ENCODE results near the gene MRAP.

MRAP gene

DNA sequence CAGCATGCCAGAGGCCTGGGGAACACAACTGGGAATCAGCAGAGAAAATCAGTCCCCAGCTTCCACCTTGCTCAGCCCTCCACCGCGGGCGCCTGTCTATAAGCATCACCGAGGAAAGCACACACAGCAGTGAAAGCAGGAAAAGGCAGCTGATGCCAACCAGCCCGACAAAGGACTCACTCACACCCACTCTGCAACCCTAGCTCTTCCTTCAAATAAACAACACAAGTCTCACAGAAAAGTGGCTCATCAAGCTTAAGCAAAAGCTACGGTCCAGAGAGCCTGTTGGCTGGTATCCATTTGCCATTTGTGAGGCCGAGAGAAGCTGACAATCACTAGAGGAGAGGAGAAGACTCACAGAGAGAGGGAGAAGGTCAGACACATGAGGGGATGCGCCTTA, 27.1 kb downstream of the MRAP start:
- no peak for DNase-seq

DNA sequence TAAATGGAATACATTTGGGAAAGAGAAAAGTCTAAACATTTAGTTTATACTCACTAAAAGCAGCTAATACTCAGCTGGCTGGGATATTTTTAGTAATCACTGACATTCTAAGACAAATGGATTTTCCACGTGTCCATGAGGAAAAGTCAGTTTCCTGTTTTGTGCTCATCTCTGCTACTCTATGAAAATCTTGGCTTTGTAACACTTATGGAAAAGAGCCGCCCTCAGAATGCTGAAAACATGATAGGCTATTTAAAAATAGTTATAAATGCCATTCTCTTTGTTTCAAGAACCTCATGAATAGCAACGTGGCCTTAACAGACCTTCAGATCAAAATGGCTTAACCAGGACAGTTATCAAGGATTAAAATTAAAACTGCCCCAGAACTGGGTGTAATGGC, 29.9 kb downstream of the MRAP start:
- DNase-seq = no peak

DNA sequence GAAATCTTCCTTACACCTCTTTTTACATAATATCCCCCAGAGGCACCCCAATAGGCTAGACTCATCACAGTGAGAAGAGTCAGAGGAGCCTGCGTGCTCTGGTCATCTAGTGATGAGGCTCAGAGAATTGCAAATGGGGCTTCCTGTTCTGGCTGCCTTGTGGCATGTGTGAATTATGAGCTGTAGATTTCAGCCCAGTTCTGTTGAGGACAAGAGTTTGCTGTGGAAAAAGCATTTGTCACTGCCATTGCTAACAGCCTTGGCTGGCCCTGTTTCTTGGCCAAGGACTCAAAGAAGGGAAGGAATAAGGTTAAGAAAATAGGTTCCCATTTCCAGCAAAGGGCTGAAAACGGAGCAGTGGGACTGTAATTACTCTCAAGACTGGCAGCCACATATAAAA, 30.7 kb downstream of the MRAP start:
- DNase-seq = no peak

DNA sequence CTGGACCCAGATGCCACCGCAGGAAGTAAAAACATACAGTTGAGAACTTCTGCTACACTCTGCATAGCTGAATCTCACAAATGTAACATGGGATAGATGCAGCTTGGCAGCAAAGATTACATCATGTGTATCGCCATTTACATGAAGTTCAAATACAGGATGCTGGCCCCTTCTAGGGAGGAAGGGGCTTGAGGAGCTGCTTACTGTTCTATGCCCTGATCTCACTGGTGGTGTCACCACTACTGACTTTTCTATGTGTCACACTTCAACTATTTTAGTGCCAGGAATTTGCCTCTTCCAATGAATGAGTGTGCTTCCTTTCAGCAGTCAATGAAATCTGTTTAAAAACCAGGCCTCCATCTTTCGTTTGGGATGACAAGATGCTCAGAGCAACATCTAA, 31.1 kb downstream of the MRAP start:
- no peak for DNase-seq

DNA sequence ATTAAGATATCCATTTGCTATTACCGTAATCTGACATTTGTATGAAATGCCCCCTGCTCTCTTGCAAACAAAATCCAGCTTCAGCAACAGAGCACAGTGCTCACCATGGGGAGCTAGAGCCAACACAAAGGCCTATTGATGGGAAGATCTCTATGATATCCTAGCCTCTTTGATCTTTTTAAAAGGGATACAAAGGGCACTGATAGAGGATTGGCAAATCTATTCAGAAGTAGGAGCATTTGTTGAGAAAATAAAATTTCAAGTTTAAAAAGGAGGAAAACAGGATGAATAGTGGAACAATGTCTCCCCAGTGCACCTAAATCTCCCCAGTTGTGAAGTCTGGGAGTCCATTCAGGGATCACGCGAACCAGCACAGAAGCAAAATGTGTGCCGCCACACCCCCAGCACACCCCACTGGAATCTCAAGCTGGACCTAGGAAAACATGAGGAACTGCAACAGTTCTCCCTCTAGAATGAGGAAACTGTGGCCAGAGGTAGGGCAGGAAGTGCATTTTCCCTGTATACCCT, 32.2 kb downstream of the MRAP start:
- no peak for DNase-seq

DNA sequence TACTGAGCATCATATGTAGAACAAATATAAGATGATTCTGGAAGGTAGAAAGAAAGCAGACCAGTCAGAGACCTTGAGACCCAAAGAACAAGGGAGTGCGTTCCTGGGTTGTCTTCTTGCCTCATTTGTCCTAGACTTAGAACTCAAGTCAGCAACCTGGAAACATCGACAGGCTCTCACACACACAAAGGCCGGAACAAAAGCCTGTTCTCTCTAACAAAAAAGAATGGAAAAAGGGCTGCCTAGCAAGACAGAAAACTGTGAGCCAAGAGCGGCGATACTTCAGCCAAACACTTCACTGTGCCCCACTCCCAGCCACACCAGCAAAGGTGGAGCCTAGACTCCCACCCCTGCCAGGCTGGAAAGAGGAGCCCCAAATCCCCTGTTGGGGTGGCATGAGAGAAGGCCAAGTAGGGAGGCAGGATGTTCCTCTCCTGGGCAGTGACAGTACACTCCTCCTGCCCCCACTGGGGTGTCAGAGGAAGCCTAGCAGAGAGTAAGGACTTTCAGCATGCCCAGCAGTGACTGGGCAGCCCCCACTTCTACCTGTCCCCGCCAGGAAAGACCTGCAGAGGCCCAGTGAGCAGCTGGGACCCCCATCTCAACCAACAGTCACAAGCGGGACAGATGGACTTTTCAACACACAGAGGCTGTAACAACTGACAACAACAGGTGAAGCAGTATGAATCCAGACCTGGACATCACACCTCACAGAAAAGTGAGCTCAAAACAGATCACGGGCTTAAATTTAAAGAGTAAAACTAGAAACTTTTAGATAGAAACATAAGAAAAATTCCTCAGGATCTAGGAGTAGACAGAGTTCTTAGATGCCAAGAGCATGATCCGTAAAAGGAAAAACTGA, 33.0 kb downstream of the MRAP start:
- DNase-seq = no peak

DNA sequence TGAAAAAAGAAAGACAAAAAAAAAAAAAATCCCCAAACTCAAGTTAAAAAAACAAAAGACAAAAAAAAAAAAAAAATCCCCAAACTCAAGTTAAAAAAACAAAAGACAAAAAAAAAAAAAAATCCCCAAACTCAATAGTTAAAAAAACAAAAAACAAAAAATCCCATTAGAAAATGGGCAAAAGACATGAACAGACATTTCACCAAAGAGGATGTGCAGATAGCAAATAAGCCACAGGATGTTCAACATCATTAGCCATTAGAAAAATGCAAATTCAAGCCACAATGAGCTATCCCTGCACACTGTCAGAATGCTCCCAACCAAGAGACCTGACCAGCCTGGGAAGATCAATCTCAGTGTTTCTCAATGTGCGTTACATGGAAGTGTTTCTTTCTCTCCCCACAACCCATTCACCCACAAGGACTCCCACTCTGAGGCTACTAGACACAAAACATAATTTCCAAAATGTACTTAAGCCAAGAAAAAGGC, 33.9 kb downstream of the MRAP start:
- DNase-seq = no peak

DNA sequence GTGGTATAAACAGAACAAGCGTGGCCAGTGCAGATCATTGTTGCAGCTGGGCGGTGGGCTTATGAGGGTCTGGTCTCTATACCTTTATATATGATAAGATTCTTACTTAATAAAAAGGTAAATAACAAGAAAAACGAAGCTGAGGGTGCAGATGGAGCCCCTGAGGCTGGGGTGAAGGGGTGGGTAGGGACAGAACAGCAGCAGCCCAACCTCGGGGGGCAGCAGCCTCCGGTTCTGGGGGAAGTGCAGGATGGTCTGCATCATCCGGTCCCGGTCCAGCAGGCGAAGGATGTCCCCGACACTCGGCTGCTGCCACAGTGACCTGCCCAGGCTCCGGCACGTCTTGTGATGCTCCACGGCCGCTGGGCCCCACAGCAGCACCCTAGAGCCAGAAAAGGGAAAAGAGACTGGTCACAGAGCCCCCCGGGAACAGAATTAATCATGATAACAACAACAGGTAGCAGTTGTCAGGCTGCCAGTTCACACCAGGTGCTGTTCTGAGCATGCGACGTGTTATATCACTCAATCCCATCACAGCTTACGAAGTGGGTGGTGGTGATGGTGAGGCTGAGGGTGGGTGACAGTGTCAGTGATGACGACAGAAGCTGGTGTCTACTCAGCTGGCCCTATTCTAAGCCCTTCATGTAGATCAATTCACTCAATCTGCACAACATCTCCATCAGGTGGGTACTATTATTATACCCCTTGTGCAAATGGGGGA, 35.5 kb downstream of the MRAP start:
- no peak for DNase-seq

DNA sequence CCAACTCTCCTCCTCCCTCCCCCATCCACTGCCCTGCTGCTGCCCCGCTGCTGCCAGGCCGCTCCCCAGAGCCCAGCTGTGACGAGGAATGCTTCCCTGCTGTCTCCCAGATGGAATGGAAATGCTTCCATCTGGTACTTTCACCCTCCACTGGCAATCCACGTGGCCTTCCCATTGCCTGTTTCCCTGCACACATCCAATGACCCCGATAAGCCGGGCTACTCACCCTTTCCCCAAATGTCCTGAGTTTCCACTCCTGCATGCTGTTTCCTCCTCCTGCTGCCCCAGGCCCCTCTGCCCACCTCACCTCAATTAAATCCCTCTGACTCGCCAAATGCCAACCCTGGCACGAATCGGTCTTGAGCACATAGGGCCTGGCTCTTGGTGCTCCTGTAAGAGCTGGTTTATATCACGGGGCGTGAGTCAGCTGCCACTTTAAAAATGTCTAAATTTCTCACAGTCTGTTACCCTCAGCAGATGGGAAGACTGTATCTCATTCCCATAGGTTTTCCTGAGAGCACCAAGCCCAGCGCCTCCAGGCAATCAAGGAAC, 36.4 kb downstream of the MRAP start:
- DNase-seq = no peak

DNA sequence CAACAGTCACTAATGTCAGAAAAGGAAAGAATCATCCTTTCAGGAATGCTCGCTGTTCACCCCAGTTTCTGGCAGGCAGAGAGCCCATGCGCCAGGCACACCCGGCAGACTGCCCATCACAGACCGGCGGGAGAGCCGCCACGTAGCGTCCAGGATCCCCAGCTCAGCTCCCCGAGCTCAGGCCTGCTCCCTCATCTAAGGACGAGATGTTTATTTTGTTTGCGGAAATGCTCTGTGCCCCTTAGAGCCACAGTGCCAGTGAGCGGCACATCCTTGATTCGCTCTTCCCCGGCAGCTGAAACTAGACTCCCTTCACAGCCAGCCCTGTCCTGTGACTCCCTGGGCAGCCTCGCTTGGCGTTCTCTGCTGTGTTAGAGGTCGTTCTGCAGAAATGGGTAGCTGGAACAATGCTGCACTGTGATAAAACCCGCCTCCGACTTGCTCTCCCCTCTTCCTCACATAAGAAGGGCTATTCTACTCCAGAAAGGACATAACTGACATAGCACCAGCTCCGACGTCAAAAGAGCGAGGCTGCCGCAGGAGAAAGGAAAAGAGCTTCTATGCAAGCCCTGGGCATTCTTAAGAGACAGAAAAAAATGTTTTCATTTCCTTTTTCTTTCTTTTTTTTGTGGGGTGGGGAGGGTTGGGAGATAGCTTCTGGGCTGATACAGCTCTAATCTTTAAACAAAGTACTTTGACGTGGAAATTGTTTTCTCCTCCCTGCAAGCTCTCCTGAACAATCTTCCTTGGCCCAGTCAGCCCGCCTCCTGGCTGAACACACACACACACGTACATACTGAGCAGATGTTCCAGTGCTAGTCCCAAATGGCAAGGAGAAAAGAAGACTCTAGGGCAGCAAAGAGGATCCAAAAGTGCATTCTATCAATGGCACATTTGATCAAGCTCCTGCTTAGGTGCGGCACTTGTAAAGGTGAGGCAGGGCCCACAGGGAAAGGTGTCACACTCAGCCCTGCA, 37.2 kb downstream of the MRAP start:
- DNase-seq = no peak

DNA sequence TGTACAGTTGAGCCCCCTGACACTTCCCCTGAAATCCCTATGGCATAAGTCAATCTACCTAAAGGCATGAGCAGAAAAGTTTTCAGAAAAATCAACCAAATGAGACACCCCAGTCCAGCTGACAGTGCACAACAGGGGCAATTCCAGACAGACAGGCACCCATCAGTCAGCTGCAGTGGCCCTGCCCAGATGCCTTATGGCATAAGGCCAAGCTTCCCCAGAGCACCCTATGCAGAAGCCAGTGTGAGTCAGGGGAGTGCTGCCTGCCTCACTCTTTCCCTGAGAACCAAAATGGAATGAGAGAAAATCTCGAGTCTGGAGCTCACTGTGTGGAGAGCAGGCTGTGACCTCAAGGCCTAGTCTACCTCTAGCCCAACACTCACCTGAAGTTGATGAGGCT, 38.1 kb downstream of the MRAP start:
- no peak for DNase-seq

DNA sequence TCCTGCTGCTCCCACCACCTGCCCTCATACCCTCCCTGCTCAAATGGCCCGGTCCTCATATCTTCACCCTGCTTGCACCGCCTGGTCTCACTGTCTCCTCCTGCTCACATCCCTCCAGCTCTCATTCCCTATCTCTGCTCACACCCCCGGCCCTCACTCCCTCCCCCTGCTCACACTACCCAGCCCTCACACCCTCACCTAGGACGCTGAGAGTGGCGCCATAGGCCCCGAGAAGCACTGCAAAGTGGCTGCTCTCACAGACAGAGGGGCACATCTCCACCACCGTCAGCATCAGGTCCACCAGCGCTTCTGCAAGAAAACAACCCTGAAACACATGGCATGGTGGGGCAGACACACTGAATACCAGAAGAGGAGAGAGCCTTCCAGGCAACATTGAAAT, 38.6 kb downstream of the MRAP start:
- no peak for DNase-seq

DNA sequence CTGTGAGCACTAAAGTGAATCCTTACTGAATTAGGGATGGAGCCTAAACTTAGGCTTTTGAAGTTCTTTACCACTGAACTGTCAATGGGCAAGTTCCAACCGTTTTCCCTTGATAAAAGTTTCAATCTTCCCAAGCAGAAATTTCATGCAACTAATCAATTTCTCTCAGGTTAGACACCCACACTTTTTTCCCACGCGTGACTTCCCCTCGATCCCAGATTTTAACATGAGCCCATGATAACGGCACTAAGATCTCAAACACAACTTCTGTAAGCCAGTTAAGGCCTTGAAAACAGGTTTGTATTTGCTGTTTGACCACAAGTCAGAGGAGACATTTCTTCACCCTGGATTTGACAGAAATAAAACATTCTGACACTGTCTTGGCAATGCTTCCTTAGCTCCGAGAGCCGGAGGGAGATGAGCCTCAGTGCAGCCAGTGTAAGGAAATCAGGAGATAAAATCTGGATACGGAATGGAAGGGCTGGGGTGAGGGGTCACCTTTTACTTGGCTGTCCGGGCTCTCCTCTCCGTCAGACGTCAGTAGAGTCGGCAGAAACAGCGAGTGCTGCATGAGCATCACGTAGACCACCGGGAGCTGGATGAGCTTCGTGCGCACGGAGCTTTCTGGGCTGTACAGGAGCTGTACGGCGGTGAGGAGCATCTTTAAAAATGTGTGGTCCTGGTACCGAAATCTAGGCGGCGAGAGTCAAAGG, 39.7 kb downstream of the MRAP start:
- no peak for DNase-seq

DNA sequence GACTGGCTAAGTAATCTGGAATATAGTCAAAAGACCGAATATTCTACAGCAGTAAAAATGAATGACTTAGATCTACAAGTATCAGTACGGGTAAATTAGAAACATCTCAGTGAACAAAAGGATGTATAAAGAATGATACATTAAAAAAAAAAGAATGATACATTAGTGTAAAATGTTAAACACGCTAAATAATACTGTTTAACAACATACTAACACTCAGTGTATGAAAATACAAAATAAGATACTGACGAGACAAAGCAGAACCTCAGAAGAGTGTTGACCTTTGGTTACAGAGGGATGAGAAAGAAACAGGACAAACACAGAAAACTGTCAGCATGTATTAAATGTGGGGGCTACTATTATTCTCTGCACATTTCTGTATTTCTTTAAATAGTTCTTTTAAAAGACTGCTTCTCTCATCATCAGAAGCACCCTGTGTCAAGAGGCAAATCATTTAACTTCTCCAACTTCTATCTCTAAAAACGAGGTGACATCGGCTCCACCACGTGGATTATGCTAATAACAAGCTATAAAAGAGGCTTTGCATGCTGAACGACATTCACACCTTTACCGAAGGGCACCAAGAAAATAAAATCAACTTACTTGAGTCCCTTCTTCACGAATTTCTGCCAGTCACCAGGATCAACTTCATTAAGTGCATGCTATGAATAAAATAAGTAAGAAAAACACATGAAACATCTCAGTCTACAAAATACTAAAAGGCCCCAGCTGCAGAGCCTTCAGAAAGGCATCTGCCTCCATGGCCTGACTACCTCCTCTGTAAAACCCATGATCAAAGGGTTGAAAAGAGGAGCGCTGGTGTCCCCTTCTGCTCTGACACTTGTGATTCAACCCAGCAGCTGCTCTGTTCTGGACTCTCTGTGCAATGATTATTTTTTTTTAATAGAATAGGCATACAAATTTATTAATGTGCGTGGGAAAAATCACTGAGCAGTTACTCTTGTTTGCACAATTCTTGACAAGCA, 42.5 kb downstream of the MRAP start:
- DNase-seq = no peak

DNA sequence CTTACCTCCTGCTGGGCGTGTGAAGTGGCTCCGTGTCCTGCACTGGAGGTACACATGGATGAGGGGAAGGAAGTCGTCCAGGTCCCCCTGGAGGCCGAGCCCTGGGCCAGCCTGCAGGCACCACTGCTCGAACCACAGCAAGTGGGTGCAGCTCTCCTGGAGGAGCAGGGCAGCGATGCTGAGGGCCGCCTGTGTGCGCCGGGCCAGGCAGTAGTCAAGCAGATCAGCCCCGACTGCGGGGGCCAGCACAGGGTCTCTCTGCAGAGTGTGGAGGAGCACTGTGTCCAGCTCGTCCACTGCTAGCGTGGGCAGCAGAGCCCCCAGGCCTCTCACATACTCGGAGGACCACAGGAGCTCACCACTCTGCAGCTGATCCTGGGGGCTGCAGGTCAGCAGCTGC, 48.3 kb downstream of the MRAP start:
- DNase-seq = no peak

DNA sequence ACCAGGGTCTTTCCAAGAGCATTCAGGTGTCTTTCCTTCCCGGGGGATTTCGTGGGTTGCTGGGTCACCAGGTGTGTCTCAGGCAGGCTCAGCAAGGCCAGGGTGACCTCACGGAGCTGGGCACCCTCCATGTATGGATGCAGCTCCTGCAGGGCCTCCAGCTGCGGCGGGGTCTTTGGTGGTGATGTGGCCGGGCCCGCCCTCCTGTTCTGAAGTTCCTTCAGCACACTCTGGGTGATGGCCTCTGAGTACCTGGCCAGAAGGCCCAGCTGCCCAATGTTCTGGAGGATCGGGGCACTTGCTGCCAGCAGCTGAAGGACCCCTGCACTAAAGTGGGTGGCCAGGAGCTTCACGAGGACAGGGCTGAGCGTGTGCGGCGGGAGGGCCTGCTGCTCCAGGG, 48.7 kb downstream of the MRAP start:
- DNase-seq = no peak

DNA sequence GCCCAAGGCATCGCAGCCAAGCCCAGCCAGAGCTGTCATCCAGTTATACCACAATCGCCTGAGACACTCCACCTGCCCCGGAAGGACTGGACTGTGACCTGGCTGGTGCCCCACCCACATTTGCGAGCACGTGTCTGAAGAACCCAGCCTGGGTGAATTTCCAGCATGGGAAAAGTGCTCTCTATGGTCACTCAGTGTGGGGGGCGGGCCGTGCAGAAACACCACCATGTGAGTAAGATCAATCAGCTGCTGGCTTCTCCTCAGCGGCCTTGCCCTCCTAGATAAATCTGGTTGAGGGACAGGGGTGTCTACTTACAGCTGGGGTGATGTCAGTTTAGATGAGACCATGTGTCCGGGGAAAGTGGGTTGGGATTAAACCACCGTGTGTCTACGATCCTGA, 49.3 kb downstream of the MRAP start:
- DNase-seq = no peak

DNA sequence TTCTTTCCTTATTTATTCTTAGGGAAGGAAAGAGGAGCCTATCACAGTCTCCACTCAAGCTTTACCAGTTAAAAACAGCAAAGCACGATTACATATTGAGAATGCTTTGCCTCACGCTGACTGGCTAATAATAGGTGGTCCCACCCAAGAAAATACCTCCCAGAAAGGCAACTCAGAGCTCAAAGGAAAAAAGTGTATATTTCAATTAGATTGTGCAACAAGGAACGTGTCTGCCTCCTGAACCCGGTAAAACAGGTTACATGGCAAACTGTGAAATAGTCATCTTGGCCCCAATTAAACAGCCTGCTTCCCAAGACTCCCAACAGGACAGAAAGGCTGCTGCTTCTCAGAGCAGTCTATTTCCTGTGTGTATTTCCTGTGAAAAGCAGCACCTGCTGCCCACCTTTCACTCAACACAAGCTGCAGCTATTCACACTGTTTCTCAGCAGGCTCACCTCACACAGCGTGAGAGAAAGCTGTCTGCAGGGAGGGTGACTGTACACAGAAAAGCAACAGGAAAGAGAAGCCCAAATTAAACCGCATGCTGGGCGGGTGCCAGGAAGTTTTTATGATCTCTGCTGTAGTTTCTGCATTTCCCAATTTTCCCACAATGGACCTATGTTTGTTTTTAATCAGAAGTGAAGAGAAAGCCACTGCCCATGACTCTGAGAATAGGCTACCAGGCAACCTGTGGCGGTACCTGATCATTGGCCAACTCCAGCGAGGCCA, 50.1 kb downstream of the MRAP start:
- DNase-seq = no peak

DNA sequence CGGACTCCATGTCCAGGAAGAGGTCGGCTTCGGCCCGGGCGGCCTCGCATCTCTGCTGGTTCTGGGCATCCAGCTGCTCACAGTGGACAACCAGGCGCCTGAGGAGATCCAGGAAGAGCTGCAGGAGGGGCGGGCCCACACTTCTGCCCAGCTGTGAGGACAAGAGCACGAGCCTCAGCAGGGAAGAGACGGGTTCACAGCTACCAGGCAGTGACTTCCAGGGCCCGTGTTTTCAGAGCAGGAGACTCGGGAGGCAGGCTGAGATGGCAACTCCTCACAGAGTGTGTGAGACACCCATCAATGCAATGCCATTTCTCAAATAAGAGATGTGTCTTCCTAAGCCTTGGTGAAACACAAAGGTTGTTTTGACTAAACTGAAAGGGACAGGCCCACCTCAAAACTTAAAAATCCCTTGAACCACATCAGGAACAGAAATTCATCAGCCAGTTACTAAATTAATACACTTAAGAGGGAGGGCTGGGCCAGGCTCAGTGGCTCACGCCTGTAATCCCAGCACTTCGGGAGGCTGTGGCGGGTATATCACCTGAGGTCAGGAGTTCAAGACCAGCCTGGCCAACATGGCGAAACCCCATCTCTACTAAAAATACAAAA, 50.8 kb downstream of the MRAP start:
- DNase-seq = no peak

Measured in NK-92 treated with Interleukin-12 subunit alpha and Interleukin-12 subunit beta, amount 100 ng/mL, for 24 hours (cell line).